ENCODE measurements around the gene SV2B.
"Not testable (repeated sequence)": the region's sequence is repeated elsewhere in the genome, so short reads cannot be mapped to it uniquely, and the experiment has no call there.

Gene SV2B

GRCh38 chr15:91302588-91303439 is 202.8 kb downstream of the SV2B start:
- in situ Hi-C loops (cut with HindIII; ENCODE audit: low sequenced_read_pairs), result no loop called here

- in situ Hi-C loops (cut with HindIII; ENCODE audit: low sequenced_read_pairs), result no loop called here
These were observed 204.2 kb downstream of the SV2B start for GRCh38 chr15:91304210-91304609.

- in situ Hi-C loops (cut with HindIII; ENCODE audit: low sequenced_read_pairs), result no loop called here
These were observed 204.7 kb downstream of the SV2B start for GRCh38 chr15:91304786-91305185.

GRCh38 chr15:91306144-91306543 is 206.1 kb downstream of the SV2B start:
- in situ Hi-C loops (cut with HindIII; ENCODE audit: low sequenced_read_pairs), result no loop called here

- in situ Hi-C loops (cut with HindIII; ENCODE audit: low sequenced_read_pairs), result no loop called here
These were observed 207.5 kb downstream of the SV2B start for GRCh38 chr15:91307601-91308000.

GRCh38 chr15:91308199-91308598 is 208.1 kb downstream of the SV2B start:
- in situ Hi-C loops (cut with HindIII; ENCODE audit: low sequenced_read_pairs), result no loop called here

- in situ Hi-C loops (cut with HindIII; ENCODE audit: low sequenced_read_pairs), result no loop called here
These were observed 208.8 kb downstream of the SV2B start for GRCh38 chr15:91308855-91309254.

GRCh38 chr15:91311986-91312385 is 211.9 kb downstream of the SV2B start:
- in situ Hi-C loops (cut with HindIII; ENCODE audit: low sequenced_read_pairs), result no loop called here

- in situ Hi-C loops (cut with HindIII; ENCODE audit: low sequenced_read_pairs), result no loop called here
These were observed 216.1 kb downstream of the SV2B start for GRCh38 chr15:91316126-91316525.

- in situ Hi-C loops (cut with HindIII; ENCODE audit: low sequenced_read_pairs), result no loop called here
These were observed 218.5 kb downstream of the SV2B start for GRCh38 chr15:91318516-91318915.

- in situ Hi-C loops (cut with HindIII; ENCODE audit: low sequenced_read_pairs), result no loop called here
These were observed 218.9 kb downstream of the SV2B start for GRCh38 chr15:91318931-91319330.

- in situ Hi-C loops (cut with HindIII; ENCODE audit: low sequenced_read_pairs), result no loop called here
These were observed 219.5 kb downstream of the SV2B start for GRCh38 chr15:91319371-91320059.

- in situ Hi-C loops (cut with HindIII; ENCODE audit: low sequenced_read_pairs), result no loop called here
These were observed 220.0 kb downstream of the SV2B start for GRCh38 chr15:91320101-91320500.

- in situ Hi-C loops (cut with HindIII; ENCODE audit: low sequenced_read_pairs), result no loop called here
These were observed 229.9 kb downstream of the SV2B start for GRCh38 chr15:91329914-91330313.

- in situ Hi-C loops (cut with HindIII; ENCODE audit: low sequenced_read_pairs), result no loop called here
These were observed 231.5 kb downstream of the SV2B start for GRCh38 chr15:91331581-91331980.

- in situ Hi-C loops (cut with HindIII; ENCODE audit: low sequenced_read_pairs), result no loop called here
These were observed 235.6 kb downstream of the SV2B start for GRCh38 chr15:91335702-91336101.

- in situ Hi-C loops (cut with HindIII; ENCODE audit: low sequenced_read_pairs), result no loop called here
These were observed 236.6 kb downstream of the SV2B start for GRCh38 chr15:91336687-91337086.

- in situ Hi-C loops (cut with HindIII; ENCODE audit: low sequenced_read_pairs), result no loop called here
These were observed 238.7 kb downstream of the SV2B start for GRCh38 chr15:91338766-91339165.

GRCh38 chr15:91342097-91342496 is 242.0 kb downstream of the SV2B start:
- in situ Hi-C loops (cut with HindIII; ENCODE audit: low sequenced_read_pairs), result no loop called here

GRCh38 chr15:91344912-91345311 is 244.9 kb downstream of the SV2B start:
- in situ Hi-C loops (cut with HindIII; ENCODE audit: low sequenced_read_pairs), result not testable (repeated sequence)

GRCh38 chr15:91345736-91346135 is 245.7 kb downstream of the SV2B start:
- in situ Hi-C loops (cut with HindIII; ENCODE audit: low sequenced_read_pairs), result no loop called here

GRCh38 chr15:91346259-91346658 is 246.2 kb downstream of the SV2B start:
- in situ Hi-C loops (cut with HindIII; ENCODE audit: low sequenced_read_pairs), result no loop called here
